Panc1 (cell line): ENCODE measurements around the gene GRK3. TPM values are rescaled to one million over a fixed set of nuclear protein-coding genes. Genes with fewer than 3 reads are reported as not detected.
"Not testable (repeated sequence)": the region's sequence is repeated elsewhere in the genome, so short reads cannot be mapped to it uniquely, and the experiment has no call there.

ENCODE experiments used
- ATAC-seq: fragments of 200-7000 bp; cut with Tn5 transposase; 2 replicates; pipeline ENCODE4 v1.9.1; 2020; ENCODE audit warnings: mild to moderate bottlenecking, moderate library complexity
- BruUV-seq: library from RNA; stranded (reverse); fragments of 400-500 nt; replicated peaks from 2 replicates; lab custom pipeline; 2021; lab: Mats Ljungman, UMichigan
- CTCF ChIA-PET: fragments of 300-600 bp; sonication (Branson Sonifier 250); formaldehyde crosslinking; loops from one replicate; lab custom pipeline; 2022; ENCODE audit warnings: antibody characterized with exemption; lab: Charles Lee
- POLR2A ChIA-PET: fragments of 300-600 bp; sonication (Branson Sonifier 250); formaldehyde crosslinking; loops from one replicate; lab custom pipeline; 2022; ENCODE audit warnings: antibody characterized with exemption; lab: Charles Lee
- DNase-seq: peaks from one replicate; pipeline ENCODE4 v3.0.0-alpha.2; 2010; ENCODE audit warnings: low read depth, low spot score
- H3K27ac ChIP-seq: 2 replicates; pipeline ENCODE4 v1.5.1; 2011; ENCODE audit warnings: mild to moderate bottlenecking, low read length, inconsistent platforms
- H3K27me3 ChIP-seq: fragments of 200-500 bp; sonication (Bioruptor generic); 2 replicates; pipeline ENCODE4 v1.6.0; 2014; ENCODE audit warnings: low read length, inconsistent platforms; ENCODE audit not compliant: control insufficient read depth, insufficient read depth
- H3K36me3 ChIP-seq: fragments of 200-500 bp; sonication (Bioruptor generic); 2 replicates; pipeline ENCODE4 v1.5.1; 2014; ENCODE audit warnings: inconsistent platforms, mild to moderate bottlenecking, low read length, moderate library complexity; ENCODE audit not compliant: control insufficient read depth, insufficient read depth
- H3K4me1 ChIP-seq: 2 replicates; pipeline ENCODE4 v1.5.1; 2011; ENCODE audit warnings: inconsistent platforms, mild to moderate bottlenecking, low read length, moderate library complexity; ENCODE audit not compliant: control insufficient read depth, insufficient read depth
- H3K4me3 ChIP-seq, 2 experiments: 2 replicates each; pipeline ENCODE4 v1.5.1; 2011 to 2012; ENCODE audit warnings: low read depth in 2 of 2, low read length in 2 of 2, mild to moderate bottlenecking in 2 of 2, inconsistent platforms in 1 of 2, moderate library complexity in 1 of 2
- H3K9me3 ChIP-seq: fragments of 200-500 bp; sonication (Bioruptor generic); 2 replicates; pipeline ENCODE4 v1.5.1; 2014; ENCODE audit warnings: low read depth, mild to moderate bottlenecking, inconsistent platforms, low read length, moderate library complexity; ENCODE audit not compliant: control insufficient read depth, insufficient read depth
- POLR2AphosphoS5 ChIP-seq: IDR thresholded peaks from 2 replicates; pipeline ENCODE4 v1.6.1; 2012; ENCODE audit warnings: mild to moderate bottlenecking, low read depth, low read length, moderate library complexity
- REST ChIP-seq, 2 experiments: IDR thresholded peaks; 2 replicates each; pipeline ENCODE4 v1.6.1; 2011 to 2012; ENCODE audit warnings: low read depth in 2 of 2, control low read depth in 1 of 2, low read length in 1 of 2, mild to moderate bottlenecking in 1 of 2, moderate library complexity in 1 of 2; ENCODE audit not compliant: insufficient read depth in 1 of 2
- SIN3A ChIP-seq: IDR thresholded peaks from 2 replicates; pipeline ENCODE4 v1.6.1; 2012; ENCODE audit warnings: low read depth, mild to moderate bottlenecking, low read length, moderate library complexity, borderline replicate concordance; ENCODE audit not compliant: insufficient read depth
- TCF7L2 ChIP-seq: IDR thresholded peaks from 2 replicates; pipeline ENCODE4 v1.6.1; 2011; ENCODE audit warnings: mild to moderate bottlenecking, low read depth, low read length, inconsistent platforms
- in situ Hi-C: cut with HindIII; loops from 2 replicates; pipeline ENCODE4 v1.10.0; 2016; ENCODE audit warnings: low sequenced_read_pairs, low pct_unique_long_range_greater_than_20kb
- intact Hi-C: fragments of 100-400 bp; cut with micrococcal nuclease; formaldehyde crosslinking; loops from one replicate; pipeline ENCODE4 v1.10.0; 2022; ENCODE audit not compliant: unreplicated experiment
- total RNA-seq: library from RNA; stranded (reverse); gene quantifications from one replicate; pipeline ENCODE4 v1.2.1, GENCODE V29; 2021; ENCODE audit not compliant: unreplicated experiment
- TF ChIP-seq, protein P1 (sequence below): fragments of 450-650 bp; IDR thresholded peaks from 2 replicates; pipeline ENCODE4 v1.5.1; 2017; ENCODE audit warnings: mild to moderate bottlenecking

The GRK3 gene
- total RNA-seq, 1 experiment from 2014 or later, result 12.0 TPM

DNA sequence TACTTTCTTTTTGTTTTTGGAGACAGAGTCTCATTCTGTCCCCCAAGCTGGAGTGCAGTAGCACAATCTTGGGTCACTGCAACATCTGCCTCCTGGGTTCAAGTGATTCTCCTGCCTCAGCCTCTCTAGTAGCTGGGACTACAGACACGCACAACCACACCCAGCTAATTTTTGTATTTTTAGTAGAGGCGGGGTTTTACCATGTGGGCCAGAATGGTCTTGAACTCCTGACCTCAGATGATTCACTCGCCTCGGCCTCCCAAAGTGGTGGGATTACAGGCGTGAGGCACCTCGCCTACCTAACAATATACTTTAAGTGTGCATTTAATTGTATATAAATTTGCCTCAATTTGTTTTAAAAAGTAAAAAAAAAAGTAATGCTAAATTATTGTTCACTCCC, 38.4 kb downstream of the GRK3 start:
- no peaks in the 10 kb centered on the region for H3K4me1 ChIP-seq
- H3K27ac ChIP-seq, result no peak overlapping the region
- H3K27me3 ChIP-seq, result no peaks in the 10 kb centered on the region
- ChIA-PET CTCF (no interaction called here), POLR2A (no interaction called here)
- no peak overlapping the region for H3K4me3 ChIP-seq
- in situ Hi-C loops (no loop called here), intact Hi-C loops (no loop called here)
- TF ChIP-seq POLR2AphosphoS5 (no peak), SIN3A (no peak), REST (IDR thresholded peaks at IDR 0.05; ENCODE audit: insufficient read depth in 1 of 2, low read depth in 2 of 2, low read length in 1 of 2) (no peak), TCF7L2 (no peak)
- TF ChIP-seq, protein P1, sequence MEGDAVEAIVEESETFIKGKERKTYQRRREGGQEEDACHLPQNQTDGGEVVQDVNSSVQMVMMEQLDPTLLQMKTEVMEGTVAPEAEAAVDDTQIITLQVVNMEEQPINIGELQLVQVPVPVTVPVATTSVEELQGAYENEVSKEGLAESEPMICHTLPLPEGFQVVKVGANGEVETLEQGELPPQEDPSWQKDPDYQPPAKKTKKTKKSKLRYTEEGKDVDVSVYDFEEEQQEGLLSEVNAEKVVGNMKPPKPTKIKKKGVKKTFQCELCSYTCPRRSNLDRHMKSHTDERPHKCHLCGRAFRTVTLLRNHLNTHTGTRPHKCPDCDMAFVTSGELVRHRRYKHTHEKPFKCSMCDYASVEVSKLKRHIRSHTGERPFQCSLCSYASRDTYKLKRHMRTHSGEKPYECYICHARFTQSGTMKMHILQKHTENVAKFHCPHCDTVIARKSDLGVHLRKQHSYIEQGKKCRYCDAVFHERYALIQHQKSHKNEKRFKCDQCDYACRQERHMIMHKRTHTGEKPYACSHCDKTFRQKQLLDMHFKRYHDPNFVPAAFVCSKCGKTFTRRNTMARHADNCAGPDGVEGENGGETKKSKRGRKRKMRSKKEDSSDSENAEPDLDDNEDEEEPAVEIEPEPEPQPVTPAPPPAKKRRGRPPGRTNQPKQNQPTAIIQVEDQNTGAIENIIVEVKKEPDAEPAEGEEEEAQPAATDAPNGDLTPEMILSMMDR, result no peak
- ATAC-seq, result no peak
- H3K36me3 ChIP-seq, result no peaks in the 10 kb centered on the region
- no peak for DNase-seq
- no TSS peak for BruUV-seq
- H3K9me3 ChIP-seq, result no peaks in the 10 kb centered on the region

GRCh38 chr22:25605146-25605545, 40.7 kb downstream of the GRK3 start:
- CTCF ChIA-PET, H3K9me3 ChIP-seq, H3K36me3 ChIP-seq, H3K27me3 ChIP-seq, POLR2A ChIA-PET, in situ Hi-C loops, intact Hi-C loops, ATAC-seq, H3K4me1 ChIP-seq, H3K27ac ChIP-seq, H3K4me3 ChIP-seq, DNase-seq, BruUV-seq: not testable (repeated sequence)

- H3K27me3 ChIP-seq, H3K4me1 ChIP-seq, BruUV-seq, H3K27ac ChIP-seq, H3K36me3 ChIP-seq, intact Hi-C loops, DNase-seq, H3K9me3 ChIP-seq, CTCF ChIA-PET, ATAC-seq, POLR2A ChIA-PET, in situ Hi-C loops, H3K4me3 ChIP-seq: not testable (repeated sequence)
These were observed 41.1 kb downstream of the GRK3 start for GRCh38 chr22:25605565-25605964.

- intact Hi-C loops, POLR2A ChIA-PET, H3K9me3 ChIP-seq: not testable (repeated sequence)
These were observed 46.8 kb downstream of the GRK3 start for GRCh38 chr22:25611284-25611683.

GRCh38 chr22:25613131-25613530, 48.7 kb downstream of the GRK3 start:
- POLR2A ChIA-PET, CTCF ChIA-PET, DNase-seq, H3K36me3 ChIP-seq, H3K4me1 ChIP-seq, H3K4me3 ChIP-seq, H3K27me3 ChIP-seq, intact Hi-C loops, H3K27ac ChIP-seq, H3K9me3 ChIP-seq, ATAC-seq, BruUV-seq, in situ Hi-C loops: not testable (repeated sequence)

More at GRCh38 chr22:25611284-25611683, 46.8 kb downstream of the GRK3 start:
- H3K27ac ChIP-seq, DNase-seq, ATAC-seq, H3K27me3 ChIP-seq, in situ Hi-C loops, CTCF ChIA-PET, H3K36me3 ChIP-seq, H3K4me1 ChIP-seq, H3K4me3 ChIP-seq, BruUV-seq: not testable (repeated sequence)
